ENCODE results near the gene PKD1L1.
"Not testable (repeated sequence)": the region's sequence is repeated elsewhere in the genome, so short reads cannot be mapped to it uniquely, and the experiment has no call there.

The PKD1L1 gene

DNA sequence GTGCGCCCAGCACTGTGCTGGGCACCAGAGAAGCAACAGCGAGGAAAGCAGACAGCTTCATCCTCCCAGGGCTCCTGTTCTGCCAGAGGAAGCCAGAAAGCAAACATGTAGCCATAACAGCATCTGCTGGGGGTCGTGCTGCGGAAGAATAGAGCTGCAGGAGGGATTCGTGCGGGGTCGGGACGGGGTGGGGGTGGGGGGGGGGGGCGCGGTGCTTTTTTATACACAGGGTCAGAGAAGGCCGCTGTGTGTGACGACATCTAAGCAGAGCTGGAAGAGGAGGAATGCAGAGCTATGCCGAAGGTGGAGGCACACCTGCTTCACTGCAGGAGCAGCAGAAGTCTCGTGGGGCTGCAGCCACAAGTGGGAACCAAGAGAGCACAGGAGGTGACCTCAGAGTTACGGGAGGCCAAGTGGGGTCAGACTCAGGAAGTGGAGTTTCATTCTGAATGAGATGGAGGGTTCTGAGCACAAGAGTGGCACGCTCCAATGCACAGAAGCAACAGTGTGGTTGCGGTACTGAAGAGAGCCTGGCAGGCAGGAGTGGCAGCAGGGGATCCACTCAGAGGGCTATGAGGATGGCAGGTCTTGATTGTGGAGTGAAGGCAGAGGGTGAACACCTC lies 11.1 kb downstream of the PKD1L1 start:
- no peak for DNase-seq

DNA sequence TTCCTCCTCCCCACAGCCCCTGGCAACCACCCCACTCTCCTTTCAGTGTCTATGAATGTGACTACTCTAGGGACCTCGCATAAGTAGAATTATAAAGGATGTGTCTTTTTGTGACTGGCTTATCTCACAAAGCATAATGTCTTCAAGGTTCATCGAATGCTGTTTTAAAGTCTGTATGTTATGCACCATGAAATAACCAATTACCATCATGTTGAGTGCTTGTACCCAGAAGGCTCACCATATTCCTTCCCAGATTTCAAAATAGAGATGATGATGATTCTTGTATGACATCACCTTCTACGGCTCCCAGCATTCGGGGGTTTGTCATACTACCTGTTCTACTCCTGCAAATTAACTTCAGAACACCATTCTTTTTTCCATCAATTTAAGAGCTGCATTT lies 11.9 kb downstream of the PKD1L1 start:
- DNase-seq = no peak

GRCh38 chr7:47935336-47935735 lies 12.9 kb downstream of the PKD1L1 start:
- DNase-seq = no peak

- DNase-seq = no peak
Observed at GRCh38 chr7:47934831-47935230, 13.4 kb downstream of the PKD1L1 start.

GRCh38 chr7:47933215-47933614 lies 15.1 kb downstream of the PKD1L1 start:
- no peak for DNase-seq

DNA sequence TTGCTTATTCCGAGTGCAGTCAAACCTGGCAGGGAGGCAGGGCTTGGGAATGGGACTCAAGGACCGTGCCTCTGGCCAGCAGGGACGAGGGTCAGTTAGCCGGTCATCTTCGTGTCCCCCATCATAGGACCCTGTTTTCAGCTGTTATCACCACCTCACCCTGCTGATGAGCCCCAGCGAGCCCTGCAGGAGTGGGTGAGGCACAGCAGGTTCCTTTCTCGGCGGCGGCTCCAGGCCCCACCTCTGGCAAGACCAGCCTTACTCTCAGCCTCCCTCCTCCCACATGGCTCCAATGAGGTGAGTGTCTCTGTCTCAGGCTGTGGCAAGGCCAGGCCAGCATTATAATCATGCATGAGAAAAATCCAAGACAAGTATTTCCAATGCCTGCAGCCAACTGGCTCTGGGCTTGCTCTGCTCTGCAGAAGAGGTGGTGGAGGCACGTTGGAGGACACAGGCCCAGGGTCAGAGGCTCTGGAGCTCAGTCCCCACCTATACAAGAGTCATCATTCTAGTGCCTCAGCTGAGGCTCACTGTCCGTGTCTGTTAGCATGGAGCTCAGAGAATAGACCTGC lies 15.7 kb downstream of the PKD1L1 start:
- no peak for DNase-seq

DNA sequence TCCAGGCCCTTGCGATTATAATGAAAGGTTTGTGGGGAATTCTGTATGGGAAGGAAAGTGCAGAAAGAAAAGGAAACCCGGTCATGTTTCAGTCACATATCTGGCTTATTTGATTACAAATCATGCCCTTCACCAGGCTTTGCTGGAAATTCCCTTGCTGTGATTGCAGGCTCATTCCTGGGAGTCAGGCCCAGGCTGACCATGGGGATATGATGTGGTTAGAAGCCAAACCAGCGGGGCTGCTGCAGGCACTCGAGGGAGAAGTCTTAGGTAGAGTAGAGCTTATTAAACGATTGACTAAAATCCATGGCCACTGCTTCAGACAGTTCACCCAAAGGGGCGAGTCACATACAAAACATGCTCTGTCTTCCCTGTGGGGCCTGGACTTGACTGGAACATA lies 16.2 kb downstream of the PKD1L1 start:
- no peak for DNase-seq

DNA sequence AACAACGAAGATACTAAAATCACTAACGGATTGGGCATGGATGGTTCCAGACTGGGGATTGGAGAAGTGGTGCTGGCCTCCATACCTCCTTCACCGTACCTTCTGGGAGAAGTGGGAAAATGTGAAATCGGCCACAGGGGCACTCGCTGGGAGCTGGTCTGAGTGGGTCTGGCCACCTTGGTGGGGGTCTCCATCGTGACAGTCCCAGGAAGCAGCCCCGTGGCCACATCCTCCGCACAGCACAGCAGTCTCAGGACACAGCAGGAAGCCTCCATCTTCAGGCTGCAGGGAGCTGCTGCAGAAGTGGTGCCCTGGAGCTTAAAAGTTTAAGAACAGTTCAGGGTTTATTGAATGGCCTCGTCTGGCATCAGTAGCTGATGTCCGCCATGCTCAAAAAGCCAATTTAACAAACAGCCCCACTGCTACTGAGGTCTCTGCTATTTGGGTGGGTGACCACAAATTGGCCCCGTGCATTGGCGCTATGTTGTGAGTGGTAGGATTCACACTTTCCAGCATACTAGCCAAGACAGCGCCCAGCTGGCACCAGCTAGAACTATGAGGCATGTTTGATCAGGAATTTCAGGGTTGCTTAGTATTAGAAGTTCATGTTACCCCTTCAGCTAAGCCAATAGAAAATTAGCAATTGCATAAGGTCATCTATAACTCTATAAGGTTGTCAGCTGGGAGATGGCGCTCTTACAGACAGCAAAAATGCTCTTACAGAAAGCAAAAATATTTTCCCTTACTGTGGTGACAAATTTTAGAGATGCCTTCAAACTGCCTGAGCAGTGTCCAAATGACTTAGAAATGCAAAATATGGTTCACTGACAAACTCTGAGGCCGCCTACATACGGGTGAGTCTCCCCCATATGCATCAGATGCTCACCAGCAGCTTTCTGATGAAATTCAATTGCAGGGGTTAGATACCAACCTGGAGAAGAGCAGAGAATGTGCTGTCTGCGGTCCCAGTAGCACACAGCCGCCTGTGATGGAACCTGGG lies 17.0 kb downstream of the PKD1L1 start:
- DNase-seq = no peak

- DNase-seq = no peak
Observed at GRCh38 chr7:47924266-47924665, 24.0 kb downstream of the PKD1L1 start.

DNA sequence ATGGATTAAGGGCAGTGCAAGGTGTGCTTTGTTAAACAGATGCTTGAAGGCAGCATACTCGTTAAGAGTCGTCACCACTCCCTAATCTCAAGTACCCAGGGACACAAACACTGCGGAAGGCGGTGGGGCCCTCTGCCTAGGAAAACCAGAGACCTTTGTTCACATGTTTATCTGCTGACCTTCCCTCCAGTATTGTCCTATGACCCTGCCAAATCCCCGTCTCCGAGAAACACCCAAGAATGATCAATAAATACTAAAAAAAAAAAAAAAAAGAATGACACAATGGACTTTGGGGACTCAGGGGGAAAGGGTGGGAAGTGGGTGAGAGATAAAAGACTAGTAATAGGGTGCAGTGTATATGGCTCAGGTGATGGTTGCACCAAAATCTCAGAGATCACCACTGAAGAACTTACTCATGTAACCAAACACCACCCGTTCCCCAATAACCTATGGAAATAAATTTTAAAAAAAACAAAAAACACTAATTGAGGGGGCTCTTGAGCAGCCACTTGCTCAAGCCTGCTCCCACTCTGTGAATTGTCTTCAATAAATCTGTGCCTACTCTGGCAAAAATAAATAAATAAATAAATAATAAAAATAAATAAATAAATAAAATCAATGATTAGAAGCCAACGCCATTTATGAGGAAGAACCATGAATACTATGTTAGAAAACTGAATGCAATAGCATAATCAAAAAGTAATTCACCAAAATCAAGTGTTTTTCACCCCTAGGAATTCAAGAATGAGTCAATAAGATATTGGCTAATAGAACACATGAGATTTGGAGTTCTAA lies 25.0 kb downstream of the PKD1L1 start:
- DNase-seq = not testable (repeated sequence)

- DNase-seq = not testable (repeated sequence)
Observed at GRCh38 chr7:47916514-47916913, 31.8 kb downstream of the PKD1L1 start.

DNA sequence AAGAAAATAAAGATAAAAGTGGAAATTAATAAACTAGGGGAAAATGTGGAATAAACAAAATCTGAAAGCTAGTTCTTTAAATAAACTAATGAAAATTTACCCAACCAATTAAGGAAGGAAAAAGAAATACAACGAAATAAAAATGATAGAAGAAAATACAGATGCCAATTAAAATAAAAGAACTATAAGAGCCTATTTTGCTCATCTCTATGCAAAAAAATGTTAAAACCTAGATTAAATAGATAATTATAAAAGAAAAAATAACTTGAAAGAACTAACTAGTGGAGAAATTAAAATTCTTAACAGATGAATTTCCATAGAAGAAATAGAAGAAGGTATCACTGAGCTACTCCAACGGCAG lies 32.7 kb downstream of the PKD1L1 start:
- DNase-seq = no peak

DNA sequence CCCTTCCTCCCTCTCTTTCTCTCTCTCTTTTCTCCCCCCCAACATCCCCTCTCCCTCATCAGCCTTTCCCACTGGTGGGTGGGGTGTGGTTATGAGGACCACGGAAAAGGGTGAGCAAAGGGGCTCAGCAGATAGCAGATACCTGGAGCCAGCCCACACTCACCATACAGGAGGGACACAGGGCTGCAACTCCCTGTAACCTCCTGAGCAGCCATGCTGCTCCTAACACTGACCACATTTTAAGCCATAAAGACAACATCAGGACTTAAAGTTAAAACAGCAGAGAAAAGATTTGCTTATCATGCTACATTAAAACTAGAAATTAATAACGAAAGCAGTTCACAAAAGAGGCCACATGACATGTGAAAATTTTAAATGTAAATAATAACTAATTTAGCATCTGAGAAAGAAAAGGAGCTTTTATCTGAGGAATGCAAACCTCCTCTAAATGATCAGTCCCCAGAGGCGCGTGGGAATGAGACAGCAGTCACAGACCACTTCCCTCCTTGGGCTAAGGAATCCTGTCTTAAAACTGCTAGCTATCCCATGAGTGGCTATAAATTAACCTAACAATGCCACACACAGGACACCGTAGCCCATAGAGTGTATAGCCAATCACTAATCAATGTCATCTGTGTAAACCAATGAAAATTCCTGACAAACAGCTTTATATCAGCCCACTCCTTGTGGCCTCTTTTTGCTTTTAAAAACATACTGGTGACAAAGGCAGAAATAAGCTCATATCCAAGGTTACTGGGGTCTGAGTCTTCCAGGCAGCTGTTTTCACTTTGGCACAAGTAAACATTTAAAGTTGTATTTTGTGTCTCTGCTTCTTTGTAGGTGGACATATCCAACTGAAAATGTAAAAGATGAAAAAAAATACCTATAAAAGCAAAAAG lies 33.3 kb downstream of the PKD1L1 start:
- DNase-seq = no peak

- no peak for DNase-seq
Observed at GRCh38 chr7:47912332-47912731, 35.9 kb downstream of the PKD1L1 start.

DNA sequence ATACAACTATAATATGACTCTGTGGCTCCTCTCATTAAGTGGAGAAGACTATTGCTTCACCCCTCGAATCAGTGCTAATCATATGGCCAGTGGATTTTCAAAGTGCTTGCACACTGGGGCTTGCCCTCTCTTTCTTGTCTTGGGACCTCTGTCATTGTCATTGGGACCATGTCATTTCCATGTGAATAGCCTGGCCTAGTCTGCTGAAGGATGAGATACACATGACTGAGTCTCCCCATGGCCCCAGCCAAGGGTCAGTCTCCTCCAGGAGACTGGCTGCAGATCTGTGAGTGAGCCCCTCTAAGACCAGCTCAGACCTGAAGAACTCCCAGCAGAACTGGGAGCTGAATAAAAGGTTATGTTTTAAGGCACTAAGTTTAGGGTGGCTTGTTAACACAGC lies 39.5 kb downstream of the PKD1L1 start:
- DNase-seq = no peak

- DNase-seq = no peak
Observed at GRCh38 chr7:47907981-47908616, 40.2 kb downstream of the PKD1L1 start.

- DNase-seq = no peak
Observed at GRCh38 chr7:47906883-47907282, 41.4 kb downstream of the PKD1L1 start.

GRCh38 chr7:47905076-47905920 lies 43.0 kb downstream of the PKD1L1 start:
- no peak for DNase-seq

GRCh38 chr7:47902013-47902412 lies 46.3 kb downstream of the PKD1L1 start:
- no peak for DNase-seq

GRCh38 chr7:47901542-47901941 lies 46.7 kb downstream of the PKD1L1 start:
- no peak for DNase-seq

GRCh38 chr7:47897831-47898230 lies 50.4 kb downstream of the PKD1L1 start:
- DNase-seq = no peak
